22Rv1 (cell line): Measurements from ENCODE around the gene P4HA2.
"Not testable (repeated sequence)": the region's sequence is repeated elsewhere in the genome, so short reads cannot be mapped to it uniquely, and the experiment has no call there.

Experiments
- H3K27ac ChIP-seq: fragments of 450-650 bp; 2 replicates; pipeline ENCODE4 v1.5.1; 2017
- ZFX ChIP-seq: fragments of 450-650 bp; IDR thresholded peaks from 2 replicates; pipeline ENCODE4 v1.6.1; 2017; ENCODE audit warnings: antibody characterized with exemption, borderline replicate concordance
- TF ChIP-seq, protein P1 (sequence below): fragments of 450-650 bp; IDR thresholded peaks from 2 replicates; pipeline ENCODE4 v1.5.1; 2017; ENCODE audit warnings: mild to moderate bottlenecking

P4HA2 gene

DNA sequence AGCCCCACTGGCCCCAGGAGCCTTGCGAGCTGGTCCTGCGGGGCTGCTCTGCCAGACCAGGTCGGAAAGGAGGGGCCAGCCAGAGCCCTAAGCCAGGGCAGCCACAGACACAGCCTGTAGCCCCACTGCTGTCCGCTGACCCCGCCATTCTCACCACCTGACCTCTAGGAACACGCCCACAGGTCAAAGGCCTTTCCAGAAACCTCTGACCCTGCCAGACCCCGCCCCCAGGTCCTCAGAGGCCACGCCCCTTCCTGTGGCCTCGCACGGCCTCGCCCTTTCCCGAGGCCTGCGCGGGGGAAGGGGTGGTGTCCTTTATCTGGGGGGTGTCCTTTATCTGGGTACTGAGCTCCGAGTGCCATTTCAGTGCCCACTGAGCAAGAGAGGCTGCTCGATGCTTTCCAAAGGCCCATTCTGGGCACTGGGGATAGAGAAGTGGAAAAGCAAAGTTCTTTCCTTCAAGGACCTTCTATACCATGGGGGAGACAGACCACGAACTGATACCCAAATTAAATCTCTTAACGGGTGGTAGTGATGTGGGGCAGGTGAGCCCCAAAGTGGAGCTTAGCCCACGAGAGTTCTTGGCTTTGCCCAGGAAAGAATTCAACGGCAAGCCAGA lies 46.5 kb downstream of the P4HA2 start:
- H3K27ac ChIP-seq = no peak overlapping the region
- TF ChIP-seq, protein P1, sequence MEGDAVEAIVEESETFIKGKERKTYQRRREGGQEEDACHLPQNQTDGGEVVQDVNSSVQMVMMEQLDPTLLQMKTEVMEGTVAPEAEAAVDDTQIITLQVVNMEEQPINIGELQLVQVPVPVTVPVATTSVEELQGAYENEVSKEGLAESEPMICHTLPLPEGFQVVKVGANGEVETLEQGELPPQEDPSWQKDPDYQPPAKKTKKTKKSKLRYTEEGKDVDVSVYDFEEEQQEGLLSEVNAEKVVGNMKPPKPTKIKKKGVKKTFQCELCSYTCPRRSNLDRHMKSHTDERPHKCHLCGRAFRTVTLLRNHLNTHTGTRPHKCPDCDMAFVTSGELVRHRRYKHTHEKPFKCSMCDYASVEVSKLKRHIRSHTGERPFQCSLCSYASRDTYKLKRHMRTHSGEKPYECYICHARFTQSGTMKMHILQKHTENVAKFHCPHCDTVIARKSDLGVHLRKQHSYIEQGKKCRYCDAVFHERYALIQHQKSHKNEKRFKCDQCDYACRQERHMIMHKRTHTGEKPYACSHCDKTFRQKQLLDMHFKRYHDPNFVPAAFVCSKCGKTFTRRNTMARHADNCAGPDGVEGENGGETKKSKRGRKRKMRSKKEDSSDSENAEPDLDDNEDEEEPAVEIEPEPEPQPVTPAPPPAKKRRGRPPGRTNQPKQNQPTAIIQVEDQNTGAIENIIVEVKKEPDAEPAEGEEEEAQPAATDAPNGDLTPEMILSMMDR = no peak
- TF ChIP-seq ZFX = no peak

- no peak for TF ChIP-seq ZFX
- TF ChIP-seq, protein P1 = peak; percentile 86
- H3K27ac ChIP-seq = no peak overlapping the region
Measured at GRCh38 chr5:132180134-132180745, 47.4 kb downstream of the P4HA2 start.

GRCh38 chr5:132179405-132179804 lies 48.2 kb downstream of the P4HA2 start:
- no peak overlapping the region for H3K27ac ChIP-seq
- no peak for TF ChIP-seq ZFX
- TF ChIP-seq, protein P1 = no peak

- no peak for TF ChIP-seq ZFX
- TF ChIP-seq, protein P1 = no peak
- H3K27ac ChIP-seq = no peak overlapping the region
Measured at GRCh38 chr5:132177691-132178149, 49.9 kb downstream of the P4HA2 start.

DNA sequence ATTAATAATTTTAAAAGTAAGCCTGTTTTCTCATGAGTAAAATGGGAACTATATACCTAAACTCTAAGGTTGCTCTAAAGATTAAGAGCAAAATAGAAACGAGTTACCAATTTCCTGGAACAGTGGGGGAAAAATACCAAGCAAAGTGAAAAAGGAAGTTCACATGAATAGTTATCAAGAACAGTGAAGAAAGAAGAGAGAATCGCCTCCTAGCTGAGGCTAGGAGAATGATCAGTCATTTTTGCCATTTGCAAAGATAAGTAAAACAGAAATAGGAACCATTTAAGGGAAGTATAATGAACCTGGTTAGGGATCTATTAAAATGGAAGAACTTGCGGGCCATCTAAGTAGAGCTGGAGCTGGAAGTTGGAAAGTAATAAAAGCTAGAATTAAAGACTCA lies 50.7 kb downstream of the P4HA2 start:
- H3K27ac ChIP-seq = no peak overlapping the region
- TF ChIP-seq, protein P1 = no peak
- no peak for TF ChIP-seq ZFX

GRCh38 chr5:132176521-132176945 lies 51.1 kb downstream of the P4HA2 start:
- no peak overlapping the region for H3K27ac ChIP-seq

DNA sequence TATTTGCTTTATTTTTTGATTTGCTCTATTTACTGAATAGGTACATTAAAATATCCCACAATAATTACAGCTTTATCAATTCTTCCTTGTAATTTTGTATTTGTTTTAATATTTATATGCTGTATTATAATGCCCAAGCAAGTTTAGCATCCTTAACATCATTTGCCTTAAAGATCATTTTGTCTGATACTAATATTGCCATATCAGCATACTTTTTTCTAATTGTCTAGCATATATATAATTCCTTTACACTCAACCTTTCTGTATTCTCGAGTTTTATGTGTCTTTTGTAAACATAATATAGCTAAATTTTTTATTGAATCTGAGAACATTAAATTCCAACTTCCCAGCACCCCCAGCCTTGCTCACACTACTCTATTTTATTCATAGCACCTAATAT lies 64.7 kb downstream of the P4HA2 start:
- no peak overlapping the region for H3K27ac ChIP-seq
- no peak for TF ChIP-seq ZFX
- TF ChIP-seq, protein P1 = no peak

More at GRCh38 chr5:132176521-132176945, 51.1 kb downstream of the P4HA2 start:
- TF ChIP-seq, protein P1 = no peak
- TF ChIP-seq ZFX = no peak

DNA sequence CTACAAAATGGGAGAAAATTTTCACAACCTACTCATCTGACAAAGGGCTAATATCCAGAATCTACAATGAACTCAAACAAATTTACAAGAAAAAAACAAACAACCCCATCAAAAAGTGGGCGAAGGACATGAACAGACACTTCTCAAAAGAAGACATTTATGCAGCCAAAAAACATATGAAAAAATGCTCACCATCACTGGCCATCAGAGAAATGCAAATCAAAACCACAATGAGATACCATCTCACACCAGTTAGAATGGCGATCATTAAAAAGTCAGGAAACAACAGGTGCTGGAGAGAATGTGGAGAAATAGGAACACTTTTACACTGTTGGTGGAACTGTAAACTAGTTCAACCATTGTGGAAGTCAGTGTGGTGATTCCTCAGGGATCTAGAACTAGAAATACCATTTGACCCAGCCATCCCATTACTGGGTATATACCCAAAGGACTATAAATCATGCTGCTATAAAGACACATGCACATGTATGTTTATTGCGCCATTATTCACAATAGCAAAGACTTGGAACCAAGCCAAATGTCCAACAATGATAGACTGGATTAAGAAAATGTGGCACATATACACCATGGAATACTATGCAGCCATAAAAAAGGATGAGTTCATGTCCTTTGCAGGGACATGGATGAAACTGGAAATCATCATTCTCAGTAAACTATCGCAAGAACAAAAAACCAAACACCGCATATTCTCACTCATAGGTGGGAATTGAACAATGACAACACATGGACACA lies 65.9 kb downstream of the P4HA2 start:
- not testable (repeated sequence) for H3K27ac ChIP-seq
